Smooth muscle cell (in vitro differentiated cells): ENCODE measurements around the gene SH3RF2. TPM values are rescaled to one million over a fixed set of nuclear protein-coding genes. Genes with fewer than 3 reads are reported as not detected.

ENCODE experiments used
- DNase-seq: peaks from one replicate; lab custom pipeline; 2025; ENCODE audit not compliant: unreplicated experiment; lab: John Stamatoyannopoulos, UW
- H2AFZ ChIP-seq: fragments of 200-600 bp; sonication (generic); 2 replicates; pipeline ENCODE4 v1.6.0; 2016; ENCODE audit warnings: antibody characterized with exemption, low read depth, mild to moderate bottlenecking
- H3F3A ChIP-seq: fragments of 200-600 bp; sonication (generic); 2 replicates; pipeline ENCODE4 v1.6.0; 2017; ENCODE audit warnings: antibody characterized with exemption, low read depth
- H3K27ac ChIP-seq: fragments of 200-600 bp; sonication (generic); 2 replicates; pipeline ENCODE4 v1.5.1; 2016; ENCODE audit warnings: low read depth, mild to moderate bottlenecking
- H3K27me3 ChIP-seq: fragments of 200-600 bp; sonication (generic); 2 replicates; pipeline ENCODE4 v1.6.1; 2016; ENCODE audit warnings: low read depth, mild to moderate bottlenecking
- H3K36me3 ChIP-seq: fragments of 200-600 bp; sonication (generic); 2 replicates; pipeline ENCODE4 v1.5.1; 2016; ENCODE audit warnings: low read depth
- H3K4me1 ChIP-seq: fragments of 200-600 bp; sonication (generic); 2 replicates; pipeline ENCODE4 v1.5.1; 2016; ENCODE audit warnings: low read depth
- H3K4me2 ChIP-seq: fragments of 200-600 bp; sonication (generic); 2 replicates; pipeline ENCODE4 v1.6.0; 2016; ENCODE audit warnings: mild to moderate bottlenecking
- H3K4me3 ChIP-seq: fragments of 200-600 bp; sonication (generic); 2 replicates; pipeline ENCODE4 v1.5.1; 2016; ENCODE audit warnings: mild to moderate bottlenecking
- H3K79me2 ChIP-seq: fragments of 200-600 bp; sonication (generic); 2 replicates; pipeline ENCODE4 v1.6.0; 2016; ENCODE audit warnings: low read depth, mild to moderate bottlenecking
- H3K9ac ChIP-seq: fragments of 200-600 bp; sonication (generic); 2 replicates; pipeline ENCODE4 v1.6.0; 2016; ENCODE audit warnings: low read depth
- H3K9me3 ChIP-seq: fragments of 200-600 bp; sonication (generic); replicated peaks from 2 replicates; pipeline ENCODE4 v1.5.1; 2016; ENCODE audit warnings: low read depth
- H4K20me1 ChIP-seq: fragments of 200-600 bp; sonication (generic); 2 replicates; pipeline ENCODE4 v1.6.0; 2016; ENCODE audit warnings: low read depth
- CTCF ChIP-seq: fragments of 200-600 bp; sonication (generic); IDR thresholded peaks from 2 replicates; pipeline ENCODE4 v1.5.1; 2017; ENCODE audit warnings: borderline replicate concordance, mild to moderate bottlenecking, antibody characterized with exemption; ENCODE audit not compliant: insufficient read depth, poor library complexity, severe bottlenecking
- WGBS: methylation state at CpG from one replicate; pipeline ENCODE4 v1.1.7; 2016; ENCODE audit warnings: low lambda C conversion rate; 5-methylcytosine and 5-hydroxymethylcytosine counted together
- polyA plus RNA-seq: library from polyadenylated mRNA; unstranded; fragments of >200 nt; fragmentation: Nextera tagmentation; extraction: Ambion mirVana; gene quantifications from 2 replicates; pipeline ENCODE4 v1.2.1, GENCODE V29; 2016
- total RNA-seq: library from RNA; depleted of rRNA; stranded (reverse); fragments of >200 nt; gene quantifications from 2 replicates; pipeline ENCODE4 v1.2.3, GENCODE V29; 2014

SH3RF2 gene
- total and polyA plus RNA-seq, 2 experiments from 2014 or later: 1.0 to 2.0 TPM

- peaks cover 7% of the 10 kb centered on the region for H3K27me3 ChIP-seq
- no peak overlapping the region for H3K4me3 ChIP-seq
- no peak for DNase-seq
- peaks cover 8% of the 10 kb centered on the region for H3K4me1 ChIP-seq
- peaks cover 18% of the 10 kb centered on the region for H3F3A ChIP-seq
- H3K27ac ChIP-seq: no peak overlapping the region
- 42% methylated on average over 7 of the region's 7 CpGs for WGBS
- no peak overlapping the region for H2AFZ ChIP-seq
- H3K79me2 ChIP-seq: no peaks in the 10 kb centered on the region
- no peak overlapping the region for H3K9ac ChIP-seq
- no peak for TF ChIP-seq CTCF
- no peak overlapping the region for H3K4me2 ChIP-seq
- no peaks in the 10 kb centered on the region for H3K9me3 ChIP-seq
- no peaks in the 10 kb centered on the region for H3K36me3 ChIP-seq
- H4K20me1 ChIP-seq: no peaks in the 10 kb centered on the region
These were observed 43.2 kb downstream of the SH3RF2 start for GRCh38 chr5:145979270-145980223.

GRCh38 chr5:145980259-145980658 lies 43.9 kb downstream of the SH3RF2 start:
- WGBS: 85% methylated on average over 1 of the region's 1 CpG

GRCh38 chr5:145980718-145981117 lies 44.3 kb downstream of the SH3RF2 start:
- H3K4me2 ChIP-seq: no peak overlapping the region
- H3K27me3 ChIP-seq: peaks cover 17% of the 10 kb centered on the region
- no peak for DNase-seq
- H3K27ac ChIP-seq: no peak overlapping the region
- H3K4me3 ChIP-seq: no peak overlapping the region
- H4K20me1 ChIP-seq: no peaks in the 10 kb centered on the region
- no peaks in the 10 kb centered on the region for H3K36me3 ChIP-seq
- TF ChIP-seq CTCF: no peak
- H3K9ac ChIP-seq: no peak overlapping the region
- no peaks in the 10 kb centered on the region for H3K9me3 ChIP-seq
- H3K4me1 ChIP-seq: peaks cover 8% of the 10 kb centered on the region
- WGBS: 99% methylated on average over 2 of the region's 2 CpGs
- no peak overlapping the region for H2AFZ ChIP-seq
- H3K79me2 ChIP-seq: no peaks in the 10 kb centered on the region
- H3F3A ChIP-seq: peaks cover 8% of the 10 kb centered on the region

More at GRCh38 chr5:145980259-145980658, 43.9 kb downstream of the SH3RF2 start:
- Histone ChIP-seq H3K4me3 (no peak overlapping the region), H3K27ac (no peak overlapping the region), H3K36me3 (no peaks in the 10 kb centered on the region), H3F3A (peaks cover 13% of the 10 kb centered on the region), H3K79me2 (no peaks in the 10 kb centered on the region), H4K20me1 (no peaks in the 10 kb centered on the region), H2AFZ (no peak overlapping the region), H3K9ac (no peak overlapping the region), H3K4me2 (no peak overlapping the region), H3K9me3 (no peaks in the 10 kb centered on the region), H3K27me3 (peaks cover 13% of the 10 kb centered on the region), H3K4me1 (peaks cover 8% of the 10 kb centered on the region)
- DNase-seq: no peak
- no peak for TF ChIP-seq CTCF
